Measurements from ENCODE around the gene NLGN3. TPM values are rescaled to one million over a fixed set of nuclear protein-coding genes. Genes with fewer than 3 reads are reported as not detected.
A peak's percentile ranks its signal among the peaks of the same experiment; 100 is the strongest.

Gene NLGN3
- total and polyA plus RNA-seq, 7 experiments from 2014 or later = 0.09 to 4.6 (median 2.9) TPM

DNA sequence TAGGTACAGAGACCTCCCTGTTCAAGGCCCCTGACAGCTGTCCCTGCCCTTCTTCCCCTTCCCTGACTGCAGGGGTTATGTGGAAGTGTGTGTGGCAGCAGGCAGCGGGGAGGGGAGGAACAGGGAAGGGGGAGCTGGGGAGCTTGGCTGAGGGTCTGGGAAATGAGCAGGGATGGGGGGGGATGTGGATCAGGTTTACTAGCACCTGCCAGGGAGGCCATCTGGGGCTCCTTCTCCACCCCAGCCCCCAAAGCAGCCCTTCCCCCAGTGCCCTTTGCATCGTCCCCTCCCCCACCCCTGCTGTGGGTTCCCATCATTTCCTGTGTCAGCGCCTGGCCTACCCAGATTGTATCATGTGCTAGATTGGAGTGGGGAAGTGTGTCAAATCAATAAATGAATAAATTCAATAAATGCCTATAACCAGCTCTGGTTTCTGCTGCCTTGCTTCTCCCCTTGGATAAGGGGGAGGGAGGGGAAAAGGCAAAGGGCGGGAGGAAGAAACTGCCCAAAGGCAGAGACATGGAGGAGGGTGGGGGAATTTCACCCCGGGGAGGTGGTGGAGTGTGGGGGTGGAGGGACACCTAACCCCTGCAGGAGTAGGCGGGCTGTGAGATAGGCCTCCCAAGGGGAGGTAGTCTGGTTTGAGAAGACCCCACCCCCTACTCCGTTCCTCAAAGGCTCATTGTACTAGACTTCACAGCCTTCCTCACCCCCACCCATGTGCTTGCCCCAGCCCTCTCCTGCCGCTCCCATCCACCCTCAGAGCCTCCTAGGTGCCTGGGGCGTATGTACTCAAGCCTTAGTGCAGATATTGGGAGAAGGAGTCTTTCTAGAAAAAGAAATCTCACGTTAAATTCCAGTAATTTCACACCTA, 41.3 kb upstream of the NLGN3 start:
- peaks cover 1 to 35% (median 18%) of the 10 kb centered on the region in 5 donors for H3K36me3 Mint-ChIP-seq

DNA sequence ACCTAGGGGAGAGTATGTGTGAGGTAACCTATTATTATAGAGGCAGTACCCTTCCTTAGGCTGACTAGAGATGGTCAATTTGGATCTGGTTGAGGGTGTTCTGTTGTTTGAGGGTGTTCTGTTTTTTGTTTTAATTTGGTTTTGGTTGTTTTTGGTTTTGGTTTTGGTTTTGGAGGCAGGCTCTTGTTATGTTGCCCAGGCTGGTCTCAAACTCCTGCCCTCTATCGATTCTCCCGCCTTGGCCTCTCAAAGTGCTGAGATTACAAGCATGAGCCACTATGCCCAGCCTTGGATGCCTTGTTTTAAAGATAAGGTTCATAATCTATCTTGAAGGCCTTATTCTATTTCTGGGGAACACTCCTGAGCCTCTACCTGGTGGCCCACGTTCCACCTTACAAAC, 39.0 kb upstream of the NLGN3 start:
- ChIA-PET POLR2A (interaction anchor here (0.6 to 8.5 kb wide), 6 partner anchors 10 to 1474 kb away, joined by 3 to 125 read pairs (median 4); partner anchors contain the start of genes FOXO4 and MED12), CTCF (interaction anchor here (1.2 kb wide), 2 partner anchors 12 to 25 kb away, joined by 6 to 7 read pairs; partner anchors contain the start of gene MED12)
- peaks cover 9 to 17% (median 11%) of the 10 kb centered on the region in 3 experiments for H3K36me3 ChIP-seq (ENCODE audit: control insufficient read depth in 2 of 3, insufficient read depth in 3 of 3, low read length in 3 of 3)
- ATAC-seq = no peak
- H3K27me3 Mint-ChIP-seq = no peaks in the 10 kb centered on the region
- no peak for DNase-seq
- peak overlapping the region; percentile 83 to 99 (median 96) for H3K27ac Mint-ChIP-seq
- H3K4me3 ChIP-seq (ENCODE audit: low read length) = peak overlapping the region; percentile 8
- intact Hi-C loops (cut with micrococcal nuclease) = loop anchor here in 1 of 2 donors (1.0 kb wide), 1 partner anchor 7 kb away; no protein-coding TSS in a partner anchor
- peaks cover 0 to 5% (median 0%) of the 10 kb centered on the region in 11 donors for H3K9me3 Mint-ChIP-seq
- peaks cover 39 to 92% (median 72%) of the 10 kb centered on the region in 7 donors for H3K4me1 Mint-ChIP-seq
- peak overlapping the region; percentile 96 for H3K27ac ChIP-seq (ENCODE audit: low read depth, low read length)
- H3K36me3 Mint-ChIP-seq = peaks cover 13 to 58% (median 39%) of the 10 kb centered on the region in 5 donors
- peak overlapping the region; percentile 58 to 98 (median 78) for H3K4me3 Mint-ChIP-seq
- no peaks in the 10 kb centered on the region for H3K27me3 ChIP-seq (ENCODE audit: control insufficient read depth in 2 of 2, insufficient read depth in 2 of 2, low read length in 2 of 2)
- H3K9me3 ChIP-seq (ENCODE audit: control insufficient read depth in 2 of 3, low read length in 3 of 3) = no peaks in the 10 kb centered on the region
- H3K4me1 ChIP-seq (ENCODE audit: control insufficient read depth in 2 of 2, insufficient read depth in 2 of 2, low read length in 2 of 2) = peaks cover 59 to 63% of the 10 kb centered on the region in 2 donors

More for the DNA sequence above, 41.3 kb upstream of the NLGN3 start:
- peaks cover 4 to 6% (median 5%) of the 10 kb centered on the region in 3 experiments for H3K36me3 ChIP-seq (ENCODE audit: control insufficient read depth in 2 of 3, insufficient read depth in 3 of 3, low read length in 3 of 3)
- ChIA-PET CTCF (interaction anchor here (0.9 to 4.9 kb wide), 5 partner anchors 8 to 76 kb away, joined by 3 to 59 read pairs (median 18); partner anchors contain the start of genes IL2RG and MED12), POLR2A (interaction anchor here (1.3 to 8.5 kb wide), 4 partner anchors 9 to 81 kb away, joined by 5 to 125 read pairs (median 111); partner anchors contain the start of genes IL2RG and MED12)
- intact Hi-C loops (cut with micrococcal nuclease) = loop anchor here (1.0 kb wide), 1 partner anchor 8 kb away; the partner anchor contains the start of gene IL2RG (in 2 of the 2)
- H3K27ac ChIP-seq (ENCODE audit: low read depth, low read length) = peak overlapping the region; percentile 82
- no peaks in the 10 kb centered on the region for H3K27me3 Mint-ChIP-seq
- peak overlapping the region; percentile 90 to 99 (median 92) for H3K27ac Mint-ChIP-seq
- peaks cover 62 to 74% of the 10 kb centered on the region in 2 donors for H3K4me1 ChIP-seq (ENCODE audit: control insufficient read depth in 2 of 2, insufficient read depth in 2 of 2, low read length in 2 of 2)
- H3K4me1 Mint-ChIP-seq = peaks cover 44 to 92% (median 79%) of the 10 kb centered on the region in 7 donors
- H3K4me3 ChIP-seq (ENCODE audit: low read length) = peak overlapping the region; percentile 45
- ATAC-seq (peak; percentile 73), DNase-seq (peak in 8 of 9 donors; percentile 46 to 61 (median 58))
- peaks cover 0 to 6% (median 0%) of the 10 kb centered on the region in 11 donors for H3K9me3 Mint-ChIP-seq
- H3K9me3 ChIP-seq (ENCODE audit: control insufficient read depth in 2 of 3, low read length in 3 of 3) = no peaks in the 10 kb centered on the region
- H3K27me3 ChIP-seq (ENCODE audit: control insufficient read depth in 2 of 2, insufficient read depth in 2 of 2, low read length in 2 of 2) = no peaks in the 10 kb centered on the region
- H3K4me3 Mint-ChIP-seq = peak overlapping the region; percentile 75 to 98 (median 85)

DNA sequence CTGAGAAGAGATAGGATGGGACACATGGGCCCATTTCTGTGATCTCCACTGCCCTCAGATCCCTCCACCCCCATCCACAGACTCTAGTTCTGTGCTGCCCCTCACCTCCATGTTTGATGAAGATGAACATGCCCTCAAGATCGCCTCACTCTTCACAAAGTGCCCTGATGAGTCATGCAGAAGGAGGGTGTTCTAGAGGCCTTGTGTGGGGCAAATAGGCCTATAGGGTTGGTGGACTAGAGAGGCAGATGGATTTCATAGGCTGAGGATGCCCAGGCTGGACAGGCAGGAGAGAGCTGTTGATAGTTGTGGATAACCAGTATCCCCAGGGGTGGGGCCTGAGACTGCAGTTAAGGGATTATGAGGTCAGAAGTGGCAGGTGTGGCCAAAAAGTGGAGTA, 38.2 kb upstream of the NLGN3 start, which contains the start of gene CXorf65:
Gene CXorf65 (minus strand): TSS at position 314 of the 400 bp plus-strand sequence. CDS start 184 bp downstream, at position 130.
- H3K36me3 ChIP-seq (ENCODE audit: control insufficient read depth in 2 of 3, insufficient read depth in 3 of 3, low read length in 3 of 3) = peaks cover 9 to 20% (median 11%) of the 10 kb centered on the region in 3 experiments
- ChIA-PET CTCF (interaction anchor here (1.2 kb wide), 1 partner anchor 24 kb away, joined by 6 read pairs; no protein-coding TSS in a partner anchor), POLR2A (interaction anchor here (0.6 to 8.5 kb wide), 3 partner anchors 10 to 148 kb away, joined by 3 to 125 read pairs (median 4); partner anchors contain the start of genes FOXO4 and MED12)
- peaks cover 15 to 66% (median 42%) of the 10 kb centered on the region in 5 donors for H3K36me3 Mint-ChIP-seq
- peak within 1 kb of the TSS; percentile 93 to 98 (median 98) for H3K4me3 Mint-ChIP-seq
- peaks cover 0 to 5% (median 0%) of the 10 kb centered on the region in 11 donors for H3K9me3 Mint-ChIP-seq
- peak within 1 kb of the TSS; percentile 91 to 100 (median 98) for H3K27ac Mint-ChIP-seq
- ATAC-seq (no peak), DNase-seq (no peak)
- no peaks in the 10 kb centered on the region for H3K27me3 Mint-ChIP-seq
- peaks cover 34 to 87% (median 65%) of the 10 kb centered on the region in 7 donors for H3K4me1 Mint-ChIP-seq
- peaks cover 55 to 58% of the 10 kb centered on the region in 2 donors for H3K4me1 ChIP-seq (ENCODE audit: control insufficient read depth in 2 of 2, insufficient read depth in 2 of 2, low read length in 2 of 2)
- peak within 1 kb of the TSS; percentile 80 for H3K4me3 ChIP-seq (ENCODE audit: low read length)
- no peaks in the 10 kb centered on the region for H3K9me3 ChIP-seq (ENCODE audit: control insufficient read depth in 2 of 3, low read length in 3 of 3)
- intact Hi-C loops (cut with micrococcal nuclease) = loop anchor here in 1 of 2 donors (1.0 kb wide), 1 partner anchor 8 kb away; no protein-coding TSS in a partner anchor
- peak within 1 kb of the TSS; percentile 96 for H3K27ac ChIP-seq (ENCODE audit: low read depth, low read length)
- no peaks in the 10 kb centered on the region for H3K27me3 ChIP-seq (ENCODE audit: control insufficient read depth in 2 of 2, insufficient read depth in 2 of 2, low read length in 2 of 2)

DNA sequence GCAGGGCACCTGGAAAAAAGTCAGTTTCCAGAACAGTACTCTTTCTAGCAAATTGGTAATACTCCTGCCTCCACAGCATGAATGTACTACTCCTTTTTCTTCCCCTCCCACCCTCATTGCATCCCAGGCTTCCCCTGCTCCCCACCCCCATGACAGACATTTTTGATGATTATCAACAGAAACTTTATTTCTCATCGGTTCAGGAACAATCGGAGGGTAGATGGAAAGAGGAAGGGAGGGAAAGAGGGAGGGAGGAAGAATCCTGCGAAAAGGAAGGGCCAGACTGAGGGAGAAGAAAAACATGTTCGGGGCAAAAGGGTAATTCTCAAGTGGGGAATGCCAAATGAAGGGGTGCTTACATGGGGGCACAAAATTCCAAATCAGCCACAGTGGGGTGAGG, 37.4 kb upstream of the NLGN3 start:
- Mint-ChIP-seq H3K9me3 (peaks cover 0 to 5% (median 0%) of the 10 kb centered on the region in 11 donors), H3K4me3 (peak overlapping the region; percentile 93 to 98 (median 98)), H3K4me1 (peaks cover 32 to 82% (median 65%) of the 10 kb centered on the region in 7 donors), H3K36me3 (peaks cover 15 to 66% (median 42%) of the 10 kb centered on the region in 5 donors), H3K27ac (peak overlapping the region; percentile 82 to 100 (median 98)), H3K27me3 (no peaks in the 10 kb centered on the region)
- ATAC-seq (no peak), DNase-seq (no peak)
- Histone ChIP-seq H3K36me3 (ENCODE audit: control insufficient read depth in 2 of 3, insufficient read depth in 3 of 3, low read length in 3 of 3) (peaks cover 9 to 20% (median 11%) of the 10 kb centered on the region in 3 experiments), H3K27me3 (ENCODE audit: control insufficient read depth in 2 of 2, insufficient read depth in 2 of 2, low read length in 2 of 2) (no peaks in the 10 kb centered on the region), H3K9me3 (ENCODE audit: control insufficient read depth in 2 of 3, low read length in 3 of 3) (no peaks in the 10 kb centered on the region), H3K27ac (ENCODE audit: low read depth, low read length) (peak overlapping the region; percentile 96), H3K4me3 (ENCODE audit: low read length) (peak overlapping the region; percentile 80), H3K4me1 (ENCODE audit: control insufficient read depth in 2 of 2, insufficient read depth in 2 of 2, low read length in 2 of 2) (peaks cover 50 to 55% of the 10 kb centered on the region in 2 donors)
- POLR2A ChIA-PET = interaction anchor here (1.4 to 8.5 kb wide), 3 partner anchors 11 to 35 kb away, joined by 3 to 125 read pairs (median 27); partner anchors contain the start of gene MED12
- intact Hi-C loops (cut with micrococcal nuclease) = no loop called here
- CTCF ChIA-PET = interaction anchor here (1.2 kb wide), 1 partner anchor 8 kb away, joined by 4 read pairs; no protein-coding TSS in a partner anchor

DNA sequence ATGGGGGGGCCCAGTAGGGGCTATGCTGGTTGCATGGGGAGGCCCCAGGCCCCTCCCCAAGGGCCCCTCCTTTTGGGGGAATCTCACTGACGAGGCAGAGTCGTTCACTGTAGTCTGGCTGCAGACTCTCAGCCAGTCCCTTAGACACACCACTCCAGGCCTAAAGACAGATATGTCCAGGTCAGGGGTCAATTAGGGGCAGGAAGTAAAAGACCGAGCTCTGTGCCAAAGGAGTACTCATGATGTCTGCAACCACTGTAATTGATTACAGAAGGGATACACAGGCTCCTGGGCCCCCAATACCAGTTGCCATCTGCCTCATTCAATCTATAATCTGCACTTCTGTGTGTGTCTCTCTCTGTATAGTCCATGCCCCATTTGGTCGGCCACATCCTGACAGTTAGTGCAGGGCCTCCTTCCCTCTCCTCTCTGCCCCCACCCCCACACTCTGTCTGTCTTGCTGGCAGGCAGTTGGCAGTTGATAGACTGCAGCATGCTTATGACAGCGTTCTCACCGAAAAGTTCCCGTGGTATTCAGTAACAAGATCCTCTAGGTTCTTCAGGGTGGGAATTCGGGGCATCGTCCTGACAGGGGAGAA, 36.8 kb upstream of the NLGN3 start:
- H3K36me3 Mint-ChIP-seq = peaks cover 15 to 66% (median 42%) of the 10 kb centered on the region in 5 donors
- ChIA-PET POLR2A (interaction anchor here (1.0 to 1.9 kb wide), 4 partner anchors 8 to 34 kb away, joined by 3 to 27 read pairs (median 6); partner anchors contain the start of genes FOXO4 and MED12), CTCF (interaction anchor here (1.2 kb wide), 1 partner anchor 8 kb away, joined by 4 read pairs; no protein-coding TSS in a partner anchor)
- H3K4me1 ChIP-seq (ENCODE audit: control insufficient read depth in 2 of 2, insufficient read depth in 2 of 2, low read length in 2 of 2) = peaks cover 51 to 59% of the 10 kb centered on the region in 2 donors
- H3K27me3 Mint-ChIP-seq = no peaks in the 10 kb centered on the region
- H3K4me3 ChIP-seq (ENCODE audit: low read length) = peak overlapping the region; percentile 80
- H3K36me3 ChIP-seq (ENCODE audit: control insufficient read depth in 2 of 3, insufficient read depth in 3 of 3, low read length in 3 of 3) = peaks cover 9 to 20% (median 11%) of the 10 kb centered on the region in 3 experiments
- intact Hi-C loops (cut with micrococcal nuclease) = loop anchor here (1.0 kb wide), 1 partner anchor 10 kb away; the partner anchor contains the start of gene MED12 (in 2 of the 2)
- H3K27ac Mint-ChIP-seq = peak overlapping the region; percentile 82 to 100 (median 98)
- H3K9me3 Mint-ChIP-seq = peaks cover 0 to 7% (median 0%) of the 10 kb centered on the region in 11 donors
- DNase-seq (peak in 5 of 9 donors; percentile 38 to 61 (median 47)), ATAC-seq (no peak)
- H3K4me3 Mint-ChIP-seq = peak overlapping the region; percentile 93 to 98 (median 98)
- H3K27ac ChIP-seq (ENCODE audit: low read depth, low read length) = peak overlapping the region; percentile 96
- no peaks in the 10 kb centered on the region for H3K9me3 ChIP-seq (ENCODE audit: control insufficient read depth in 2 of 3, low read length in 3 of 3)
- peaks cover 39 to 83% (median 65%) of the 10 kb centered on the region in 7 donors for H3K4me1 Mint-ChIP-seq
- no peaks in the 10 kb centered on the region for H3K27me3 ChIP-seq (ENCODE audit: control insufficient read depth in 2 of 2, insufficient read depth in 2 of 2, low read length in 2 of 2)
